NCI-H345 treated with DMSO at 0.1 percent for 48 hours (cell line): ENCODE data around the gene DLGAP4.

Source experiments
- DNase-seq: peaks from one replicate; lab custom pipeline; 2025; ENCODE audit not compliant: unreplicated experiment; lab: John Stamatoyannopoulos, UW

DLGAP4 gene

GRCh38 chr20:36399147-36399968, 93.2 kb downstream of the DLGAP4 start:
- DNase-seq = no peak

- DNase-seq = no peak
Measured at GRCh38 chr20:36399969-36400545, 93.9 kb downstream of the DLGAP4 start.

GRCh38 chr20:36400909-36401735, 95.0 kb downstream of the DLGAP4 start:
- DNase-seq = no peak

GRCh38 chr20:36402708-36403107, 96.6 kb downstream of the DLGAP4 start:
- no peak for DNase-seq

GRCh38 chr20:36404435-36404978, 98.4 kb downstream of the DLGAP4 start:
- DNase-seq = no peak

GRCh38 chr20:36405255-36405654, 99.1 kb downstream of the DLGAP4 start:
- no peak for DNase-seq

GRCh38 chr20:36407199-36407733, 101.1 kb downstream of the DLGAP4 start:
- DNase-seq = no peak

GRCh38 chr20:36408219-36408618, 102.1 kb downstream of the DLGAP4 start:
- DNase-seq = no peak

GRCh38 chr20:36411861-36412454, 105.8 kb downstream of the DLGAP4 start:
- no peak for DNase-seq

- DNase-seq = no peak
Measured at GRCh38 chr20:36415475-36416002, 109.4 kb downstream of the DLGAP4 start.

GRCh38 chr20:36418711-36419110, 112.6 kb downstream of the DLGAP4 start:
- no peak for DNase-seq

- DNase-seq = no peak
Measured at GRCh38 chr20:36421641-36422040, 115.5 kb downstream of the DLGAP4 start.

GRCh38 chr20:36424314-36424713, 118.2 kb downstream of the DLGAP4 start:
- DNase-seq = no peak

- no peak for DNase-seq
Measured at GRCh38 chr20:36425166-36425565, 119.0 kb downstream of the DLGAP4 start.

- no peak for DNase-seq
Measured at GRCh38 chr20:36431604-36432003, 125.5 kb downstream of the DLGAP4 start.

- DNase-seq = no peak
Measured at GRCh38 chr20:36432096-36432495, 126.0 kb downstream of the DLGAP4 start.

- no peak for DNase-seq
Measured at GRCh38 chr20:36434383-36434782, 128.2 kb downstream of the DLGAP4 start.

GRCh38 chr20:36435124-36435523, 129.0 kb downstream of the DLGAP4 start:
- DNase-seq = no peak

- DNase-seq = peak; percentile 67
Measured at GRCh38 chr20:36435592-36436541, 129.7 kb downstream of the DLGAP4 start.
